Ureter (tissue), 1 donor: ENCODE measurements around the gene LENG1. TPM values are rescaled to one million over a fixed set of nuclear protein-coding genes. Genes with fewer than 3 reads are reported as not detected.
A peak's percentile ranks its signal among the peaks of the same experiment; 100 is the strongest.
"Not testable (repeated sequence)": the region's sequence is repeated elsewhere in the genome, so short reads cannot be mapped to it uniquely, and the experiment has no call there.

Experiments used
- DNase-seq: peaks from one replicate; pipeline ENCODE4 v3.0.0-alpha.2; 2020; ENCODE audit warnings: low spot score
- total RNA-seq: library from RNA; stranded (reverse); gene quantifications from one replicate; pipeline ENCODE4 v1.2.4, GENCODE V29; 2023
- donor health status: DM: yes; HTN: yes; CAD: no.

The LENG1 gene
- 5.8 TPM for total RNA-seq

DNA sequence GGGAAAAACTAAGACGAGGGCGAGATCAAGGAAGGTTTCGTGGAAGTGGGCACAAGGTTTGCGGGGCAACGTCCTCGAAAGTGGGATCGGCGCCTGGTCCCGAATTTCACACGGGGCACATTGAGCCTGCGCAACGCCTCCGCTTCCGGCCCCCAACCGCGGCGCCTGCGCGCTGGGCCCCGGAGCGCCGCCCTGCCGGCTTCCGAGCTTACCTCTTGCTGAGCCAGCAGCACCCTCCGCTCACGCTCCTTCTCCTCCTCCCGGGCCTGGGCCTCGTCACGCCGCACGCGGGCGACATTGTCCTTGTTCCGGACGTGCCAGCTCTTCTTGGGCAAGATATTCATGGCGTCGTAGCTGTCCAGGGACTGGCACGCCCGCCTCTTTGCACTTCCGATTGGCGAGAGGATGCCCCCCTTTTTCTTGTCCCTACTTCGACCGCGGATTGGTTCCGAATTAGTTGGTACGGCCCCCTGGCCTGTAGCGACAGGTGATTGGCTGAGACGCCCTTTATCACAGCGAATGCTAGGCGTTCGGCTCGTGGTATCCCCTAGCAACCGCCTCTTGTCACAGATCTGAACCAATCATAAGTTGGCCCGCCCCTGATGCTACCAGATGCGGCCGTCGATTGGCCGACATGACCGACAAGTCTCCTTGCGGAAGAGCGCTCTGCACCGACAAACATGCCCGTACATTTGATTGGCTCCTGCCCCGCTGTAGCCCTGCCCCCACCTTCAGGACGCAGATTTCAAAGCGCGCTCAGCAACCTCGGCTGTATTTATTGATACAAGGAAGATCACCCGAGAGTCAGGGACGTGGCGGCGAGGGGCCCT lies at the start of gene LENG1:
LENG1 (minus strand) TSS at position 370 of the 830 bp plus-strand sequence; CDS start at position 344, 26 bp downstream.
- DNase-seq = peak; percentile 100

DNA sequence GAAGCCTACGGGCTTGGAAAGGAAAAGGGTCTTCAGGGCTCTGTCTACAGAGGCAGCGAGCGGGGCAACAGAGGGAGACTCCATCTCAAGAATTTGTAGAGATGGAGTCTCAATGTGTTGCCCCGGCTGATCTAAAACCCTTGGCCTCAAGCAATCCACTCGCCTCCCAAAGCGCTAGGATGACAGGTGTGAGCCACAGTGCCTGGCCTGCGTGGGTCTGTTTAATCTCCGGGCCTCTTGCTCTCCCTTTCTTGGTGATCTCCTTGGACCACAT lies 49.2 kb upstream of the LENG1 start:
- no peak for DNase-seq

GRCh38 chr19:54207983-54208783 lies 48.7 kb upstream of the LENG1 start:
- DNase-seq = peak; percentile 63

GRCh38 chr19:54207676-54207982 lies 48.1 kb upstream of the LENG1 start:
- DNase-seq = no peak

GRCh38 chr19:54207193-54207592 lies 47.7 kb upstream of the LENG1 start:
- not testable (repeated sequence) for DNase-seq

- no peak for DNase-seq
These were observed 47.3 kb upstream of the LENG1 start for GRCh38 chr19:54206831-54207177.

DNA sequence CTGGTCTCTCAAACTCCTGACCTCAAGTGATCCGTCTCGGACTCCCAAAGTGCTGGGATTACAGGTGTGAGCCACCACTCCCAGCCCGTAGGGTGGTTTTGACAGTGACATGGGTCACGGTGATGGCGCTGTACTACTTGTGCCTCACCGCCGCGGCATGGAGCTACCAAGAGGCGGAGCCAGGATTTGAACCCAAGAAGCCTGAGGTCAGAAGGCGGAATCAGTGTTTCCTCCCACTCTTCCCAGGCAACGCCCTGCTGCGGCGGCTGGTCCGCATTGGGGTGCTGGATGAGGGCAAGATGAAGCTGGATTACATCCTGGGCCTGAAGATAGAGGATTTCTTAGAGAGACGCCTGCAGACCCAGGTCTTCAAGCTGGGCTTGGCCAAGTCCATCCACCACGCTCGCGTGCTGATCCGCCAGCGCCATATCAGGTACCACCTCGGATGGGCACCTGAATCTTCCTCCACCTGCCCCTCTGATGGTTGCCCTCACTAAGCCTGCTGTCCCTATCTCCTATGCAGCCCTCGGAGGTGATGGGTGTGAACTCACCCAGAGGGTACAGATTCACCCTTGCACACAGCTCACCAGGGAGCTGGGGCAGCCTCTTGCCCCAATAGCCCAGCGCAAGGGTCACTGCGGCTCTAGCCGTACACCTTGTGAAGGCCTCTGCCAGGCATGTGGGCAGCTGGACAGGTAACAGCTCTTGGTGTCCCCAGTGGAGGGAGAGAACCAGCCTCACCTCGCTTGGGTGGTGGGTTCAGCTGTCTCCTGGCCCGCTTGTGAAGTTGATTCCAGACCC lies 46.7 kb upstream of the LENG1 start:
- no peak for DNase-seq

- DNase-seq = no peak
These were observed 45.4 kb upstream of the LENG1 start for GRCh38 chr19:54204767-54205468.

DNA sequence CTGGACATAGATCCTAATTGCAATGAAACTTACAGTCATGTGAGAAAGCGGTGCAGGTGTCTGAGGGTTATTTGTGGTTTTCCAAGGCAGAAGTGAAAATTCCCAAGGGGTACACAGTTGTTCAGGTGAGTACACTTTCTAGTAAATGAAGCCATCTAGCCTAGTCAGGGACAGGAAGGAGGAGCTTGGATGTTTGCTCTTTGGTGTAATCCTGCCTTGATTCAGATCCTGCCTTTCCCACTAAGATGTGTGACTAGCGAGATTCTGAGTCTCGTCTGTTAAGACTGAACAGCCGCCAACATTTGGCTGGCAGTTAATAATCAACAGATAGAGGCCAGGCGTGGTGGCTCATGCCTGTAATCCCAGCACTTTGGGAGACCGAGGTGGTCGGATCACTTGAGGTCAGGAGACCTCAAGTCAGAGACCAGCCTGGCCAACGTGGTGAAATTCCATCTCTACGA lies 43.7 kb upstream of the LENG1 start:
- no peak for DNase-seq

DNA sequence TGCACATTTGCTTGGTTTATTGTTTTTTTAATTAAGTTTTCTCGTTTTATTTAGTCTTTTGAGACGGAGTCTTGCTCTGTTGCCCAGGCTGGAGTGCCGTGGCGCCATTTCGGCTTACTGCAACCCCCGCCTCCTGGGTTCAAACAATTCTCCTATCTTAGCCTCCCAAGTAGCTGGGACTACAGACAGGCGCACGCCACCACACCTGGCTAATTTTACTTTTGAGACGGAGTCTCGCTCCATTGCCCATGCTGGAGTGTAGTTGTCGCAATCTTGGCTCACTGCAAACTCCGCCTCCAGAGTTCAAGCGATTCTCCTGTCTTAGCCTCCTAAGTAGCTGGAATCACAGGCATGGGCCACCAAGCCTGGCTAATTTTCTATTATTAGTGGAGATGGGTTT lies 42.5 kb upstream of the LENG1 start:
- DNase-seq = no peak

DNA sequence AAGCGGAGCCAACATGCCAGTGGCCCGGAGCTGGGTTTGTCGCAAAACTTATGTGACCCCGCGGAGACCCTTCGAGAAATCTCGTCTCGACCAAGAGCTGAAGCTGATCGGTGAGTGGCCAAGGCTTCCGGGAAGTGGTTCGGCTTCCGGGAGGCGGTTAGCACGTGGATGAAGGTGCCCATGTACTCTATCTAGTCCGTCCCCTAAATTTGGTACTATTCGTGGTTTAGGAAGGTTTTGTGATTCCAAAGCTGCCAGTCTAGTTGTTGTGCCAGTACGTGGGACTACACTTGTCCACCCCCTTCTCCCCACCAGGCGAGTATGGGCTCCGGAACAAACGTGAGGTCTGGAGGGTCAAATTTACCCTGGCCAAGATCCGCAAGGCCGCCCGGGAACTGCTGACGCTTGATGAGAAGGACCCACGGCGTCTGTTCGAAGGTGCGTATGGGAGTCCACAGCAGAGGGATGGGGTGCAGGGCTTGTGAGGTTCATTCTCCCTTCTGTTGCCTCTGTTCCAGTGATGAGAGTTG lies 41.7 kb upstream of the LENG1 start:
- DNase-seq = no peak

DNA sequence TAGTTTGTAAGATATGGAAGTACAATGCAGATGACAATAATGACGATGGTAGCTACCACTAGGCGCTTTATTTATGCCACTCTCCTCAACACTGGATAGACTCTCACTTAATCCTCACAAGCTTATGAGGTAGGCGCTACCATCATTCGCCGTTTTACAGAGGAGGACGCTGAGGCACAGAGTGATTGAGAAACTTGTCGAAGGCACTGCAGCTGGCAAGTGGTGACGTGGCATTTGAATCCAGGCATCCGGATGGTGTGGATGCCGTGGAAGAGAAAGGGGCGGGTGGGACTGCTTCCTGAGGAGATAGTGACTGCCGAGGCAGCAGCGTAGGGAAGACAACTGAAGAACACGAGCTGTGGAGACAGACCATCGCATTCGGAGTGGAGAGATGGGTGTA lies 39.9 kb upstream of the LENG1 start:
- DNase-seq = no peak

DNA sequence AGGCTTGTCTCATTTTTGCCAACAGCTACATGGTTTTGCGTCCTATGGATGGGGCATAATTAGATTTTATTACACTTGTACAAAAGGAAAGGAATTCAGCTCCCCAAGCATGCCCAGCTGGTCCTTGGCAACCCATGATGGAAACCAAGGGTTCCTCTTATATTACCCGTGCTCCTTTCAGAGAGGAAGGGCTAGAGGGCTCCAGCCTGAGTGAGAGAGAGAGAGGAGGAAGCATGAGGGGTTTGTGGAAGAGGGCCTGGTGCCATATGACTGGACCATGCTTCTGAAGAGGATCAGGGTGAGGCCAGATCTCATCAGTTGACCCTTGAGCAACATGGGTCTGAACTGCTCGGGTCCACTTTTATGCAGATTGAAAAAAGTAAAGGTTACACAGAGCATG lies 37.6 kb upstream of the LENG1 start:
- DNase-seq = no peak

DNA sequence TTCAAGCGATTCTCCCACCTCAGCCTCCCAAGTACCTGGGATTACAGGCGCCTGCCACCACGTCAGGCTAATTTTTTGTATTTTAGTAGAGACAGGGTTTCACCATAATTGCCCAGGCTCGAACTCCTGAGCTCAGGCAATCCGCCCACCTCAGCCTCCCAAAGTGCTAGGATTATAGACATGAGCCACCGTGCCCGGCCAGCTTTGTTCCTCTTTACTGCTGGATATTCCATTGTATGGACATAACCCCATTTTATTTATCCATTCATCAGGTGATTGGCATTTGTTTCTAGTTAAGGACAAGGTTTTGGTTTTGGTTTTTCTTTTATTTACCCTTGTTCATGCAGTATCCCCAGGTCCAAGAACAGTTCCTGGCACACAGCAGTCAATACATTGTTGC lies 37.0 kb upstream of the LENG1 start:
- DNase-seq = no peak

DNA sequence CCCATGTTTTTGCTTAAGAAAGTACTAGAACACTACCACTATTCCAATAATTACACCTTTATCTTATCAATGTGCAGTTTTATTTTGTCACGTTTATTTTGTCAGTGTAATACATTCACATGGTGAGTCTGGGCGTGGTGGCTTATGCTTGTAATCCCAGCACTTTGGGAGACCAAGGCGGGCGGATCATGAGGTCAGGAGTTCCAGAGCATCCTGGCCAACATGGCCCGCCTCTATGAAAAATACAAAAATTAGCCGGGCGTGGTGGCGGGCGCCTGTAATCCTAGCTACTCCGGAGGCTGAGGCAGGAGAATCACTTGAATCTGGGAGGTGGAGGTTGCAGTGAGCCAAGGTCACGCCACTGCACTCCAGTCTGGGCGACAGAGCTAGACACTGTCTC lies 34.9 kb upstream of the LENG1 start:
- DNase-seq = not testable (repeated sequence)

DNA sequence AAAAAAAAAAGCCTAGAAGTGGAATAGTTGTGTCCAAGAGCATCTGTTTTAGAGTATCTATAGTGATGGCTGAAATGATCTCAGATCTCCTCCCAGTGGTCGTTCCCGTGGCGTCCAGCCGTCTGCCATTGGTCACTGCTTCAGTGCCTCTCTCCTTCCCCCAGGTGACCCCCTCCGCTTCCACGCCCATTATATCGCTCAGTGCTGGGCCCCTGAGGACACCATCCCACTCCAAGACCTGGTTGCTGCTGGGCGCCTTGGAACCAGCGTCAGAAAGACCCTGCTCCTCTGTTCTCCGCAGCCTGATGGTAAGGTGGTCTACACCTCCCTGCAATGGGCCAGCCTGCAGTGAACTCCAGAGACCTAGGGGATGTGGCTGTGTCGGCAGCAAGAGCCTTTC lies 33.5 kb upstream of the LENG1 start:
- no peak for DNase-seq

- no peak for DNase-seq
These were observed 32.4 kb upstream of the LENG1 start for GRCh38 chr19:54191811-54192453.

- no peak for DNase-seq
These were observed 31.7 kb upstream of the LENG1 start, which contains the start of gene TSEN34 for GRCh38 chr19:54191011-54191810. TSEN34 (plus strand) TSS chr19:54191308; CDS start chr19:54191365, 57 bp downstream.

GRCh38 chr19:54190503-54191010 lies 31.0 kb upstream of the LENG1 start:
- DNase-seq = peak; percentile 100
